Liver (tissue), 9 donors: ENCODE measurements around the gene FGFR4. TPM values are rescaled to one million over a fixed set of nuclear protein-coding genes. Genes with fewer than 3 reads are reported as not detected.

ENCODE experiments used
- DNase-seq: peaks from one replicate; pipeline ENCODE4 v3.0.0-alpha.2; 2017; ENCODE audit warnings: low spot score
- H3K27ac ChIP-seq, 2 donors: one replicate each; pipeline ENCODE4 v1.7.0; 2013; ENCODE audit warnings: inconsistent platforms in 2 of 2, low read length in 2 of 2, control low read depth in 1 of 2, low read depth in 1 of 2, mild to moderate bottlenecking in 1 of 2
- H3K27me3 ChIP-seq, 4 donors: one replicate each; pipeline versions ENCODE4 v1.6.1 to v1.7.0; 2013; ENCODE audit warnings: low read length in 3 of 4, inconsistent platforms in 1 of 4, mild to moderate bottlenecking in 1 of 4, moderate library complexity in 1 of 4; ENCODE audit not compliant: control insufficient read depth in 4 of 4, insufficient read depth in 4 of 4
- H3K36me3 ChIP-seq, 4 donors: one replicate each; pipeline versions ENCODE4 v1.6.1 to v1.7.0; 2013; ENCODE audit warnings: low read length in 3 of 4, mild to moderate bottlenecking in 3 of 4, low read depth in 1 of 4, moderate library complexity in 1 of 4; ENCODE audit not compliant: control insufficient read depth in 4 of 4, insufficient read depth in 3 of 4
- H3K4me1 ChIP-seq, 4 donors: one replicate each; pipeline versions ENCODE4 v1.6.1 to v1.7.0; 2013; ENCODE audit warnings: low read length in 3 of 4, mild to moderate bottlenecking in 3 of 4, moderate library complexity in 1 of 4; ENCODE audit not compliant: control insufficient read depth in 4 of 4, insufficient read depth in 4 of 4
- H3K4me3 ChIP-seq, 3 donors: one replicate each; pipeline versions ENCODE4 v1.6.1 to v1.7.0; 2013; ENCODE audit warnings: low read length in 3 of 3, control low read depth in 1 of 3, low read depth in 1 of 3, mild to moderate bottlenecking in 1 of 3
- H3K9ac ChIP-seq, 2 donors: one replicate each; pipeline ENCODE4 v1.7.0; 2013; ENCODE audit warnings: low read length in 2 of 2, mild to moderate bottlenecking in 2 of 2, moderate library complexity in 2 of 2, control low read depth in 1 of 2, low read depth in 1 of 2
- H3K9me3 ChIP-seq, 4 donors: one replicate each; pipeline versions ENCODE4 v1.6.1 to v1.7.0; 2013; ENCODE audit warnings: low read length in 3 of 4; ENCODE audit not compliant: control insufficient read depth in 4 of 4
- EGR1 ChIP-seq, 2 donors: IDR thresholded peaks; 2 replicates each; pipeline ENCODE4 v1.6.1; 2016 to 2018; ENCODE audit warnings: antibody characterized with exemption in 2 of 2, low read depth in 2 of 2
- FOXA1 ChIP-seq: IDR thresholded peaks from 2 replicates; pipeline ENCODE4 v1.6.1; 2016; ENCODE audit warnings: antibody characterized with exemption
- FOXA2 ChIP-seq: IDR thresholded peaks from 2 replicates; pipeline ENCODE4 v1.6.1; 2016; ENCODE audit warnings: antibody characterized with exemption
- GABPA ChIP-seq, 2 donors: IDR thresholded peaks in 1 of 2; conservative IDR thresholded peaks in 1 of 2; 2 replicates each; pipeline ENCODE4 v1.6.1; 2016; ENCODE audit warnings: antibody characterized with exemption in 2 of 2, mild to moderate bottlenecking in 1 of 2, moderate library complexity in 1 of 2
- HNF4A ChIP-seq, 2 donors: conservative IDR thresholded peaks; 2 replicates each; pipeline ENCODE4 v1.6.1; 2016; ENCODE audit warnings: antibody characterized with exemption in 2 of 2, mild to moderate bottlenecking in 2 of 2
- HNF4G ChIP-seq: IDR thresholded peaks from 2 replicates; pipeline ENCODE4 v1.6.1; 2016; ENCODE audit warnings: antibody characterized with exemption
- JUND ChIP-seq, 2 donors: IDR thresholded peaks; 2 replicates each; pipeline ENCODE4 v1.6.1; 2016; ENCODE audit warnings: antibody characterized with exemption in 2 of 2
- NR2F2 ChIP-seq: IDR thresholded peaks from 2 replicates; pipeline ENCODE4 v1.6.1; 2016; ENCODE audit warnings: antibody characterized with exemption
- RAD21 ChIP-seq, 2 donors: IDR thresholded peaks; 2 replicates each; pipeline ENCODE4 v1.6.1; 2016; ENCODE audit warnings: antibody characterized with exemption in 2 of 2, mild to moderate bottlenecking in 2 of 2
- RXRA ChIP-seq, 2 donors: IDR thresholded peaks; 2 replicates each; pipeline ENCODE4 v1.6.1; 2017 to 2018; ENCODE audit warnings: antibody characterized with exemption in 2 of 2, mild to moderate bottlenecking in 1 of 2
- SP1 ChIP-seq: IDR thresholded peaks from 2 replicates; pipeline ENCODE4 v1.6.1; 2018; ENCODE audit warnings: antibody characterized with exemption, mild to moderate bottlenecking
- TAF1 ChIP-seq: conservative IDR thresholded peaks from 2 replicates; pipeline ENCODE4 v1.6.1; 2016; ENCODE audit warnings: antibody characterized with exemption, mild to moderate bottlenecking
- YY1 ChIP-seq: IDR thresholded peaks from 2 replicates; pipeline ENCODE4 v1.6.1; 2016; ENCODE audit warnings: antibody characterized with exemption, mild to moderate bottlenecking
- WGBS: extraction: QIAGEN DNeasy Blood & Tissue Kit; methylation state at CpG from one replicate; pipeline ENCODE4 v1.1.7; 2013; 5-methylcytosine and 5-hydroxymethylcytosine counted together
- polyA plus RNA-seq, 2 donors: library from polyadenylated mRNA; stranded (reverse) in 1 of 2; unstranded in 1 of 2; fragments of 200-250 nt in 1 of 2; fragments of >200 nt in 1 of 2; fragmentation: Nextera tagmentation in 1 of 2; extraction: Ambion mirVana in 1 of 2; gene quantifications; one replicate each; pipeline versions ENCODE4 v1.2.1 to v1.2.3, GENCODE V29; 2013 to 2015
- total RNA-seq, 2 donors: library from RNA; depleted of rRNA; stranded (reverse); fragments of >200 nt; gene quantifications; one replicate each; pipeline ENCODE4 v1.2.3, GENCODE V29; 2014
- TF ChIP-seq, protein P1 (sequence below): IDR thresholded peaks from 2 replicates; pipeline ENCODE4 v1.6.1; 2016; ENCODE audit warnings: antibody characterized with exemption
- TF ChIP-seq, protein P2 (sequence below): IDR thresholded peaks from 2 replicates; pipeline ENCODE4 v1.6.1; 2016; ENCODE audit warnings: antibody characterized with exemption, mild to moderate bottlenecking
- TF ChIP-seq, protein P3 (sequence below): IDR thresholded peaks from 2 replicates; pipeline ENCODE4 v1.6.1; 2016; ENCODE audit warnings: antibody characterized with exemption
- TF ChIP-seq, protein P4 (sequence below): fragments of 150-350 bp; IDR thresholded peaks from 2 replicates; pipeline ENCODE4 v1.5.1; 2017; ENCODE audit warnings: improper control_type of control experiment, low read depth, low read length; ENCODE audit not compliant: missing input control
- TF ChIP-seq, protein P5 (sequence below): IDR thresholded peaks from 2 replicates; pipeline ENCODE4 v1.6.1; 2016; ENCODE audit warnings: antibody characterized with exemption
- donor health status: healthy.
- donor health status: healthy.
- donor health status: healthy.
- donor health status: healthy.
- donor health status: healthy.

FGFR4 gene
- total and polyA plus RNA-seq, 4 donors, result 42.3 to 72.6 (median 56.3) TPM

DNA sequence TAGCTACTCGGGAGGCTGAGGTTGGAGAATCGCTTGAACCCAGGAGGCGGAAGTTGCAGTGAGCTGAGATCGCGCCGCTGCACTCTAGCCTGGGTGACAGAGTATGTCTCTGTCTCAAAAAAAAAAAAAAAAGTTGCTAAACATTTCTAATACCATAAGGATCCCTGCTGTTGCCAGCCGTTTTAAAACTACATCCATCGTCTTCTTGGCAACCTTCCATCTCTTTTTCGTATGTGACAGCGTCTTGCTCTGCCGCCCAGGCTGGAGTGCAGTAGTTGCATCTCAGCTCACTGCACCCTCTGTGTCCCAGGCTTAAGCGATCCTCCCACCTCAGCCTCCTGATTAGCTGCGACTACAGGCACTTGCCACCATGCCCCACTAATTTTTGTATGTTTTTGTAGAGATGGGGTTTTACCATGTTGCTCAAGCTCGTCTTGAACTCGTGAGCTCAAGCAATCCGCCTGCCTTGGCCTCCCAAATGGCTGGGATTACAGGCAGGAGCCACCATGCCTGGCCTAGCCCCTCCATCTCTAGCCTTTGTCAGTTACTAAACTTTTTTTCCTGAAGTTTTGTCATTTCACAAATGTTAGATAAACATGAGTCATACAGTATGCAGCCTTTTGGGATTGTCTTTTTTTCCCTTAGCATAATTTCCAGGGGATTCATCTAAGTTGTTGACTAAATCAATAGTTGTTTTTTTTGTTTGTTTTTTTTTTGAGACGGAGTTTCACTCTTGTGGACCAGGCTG is 60.4 kb downstream of the FGFR4 start:
- no peak overlapping the region for H3K4me3 ChIP-seq
- no peak overlapping the region for H3K9ac ChIP-seq
- no peaks in the 10 kb centered on the region for H3K4me1 ChIP-seq
- TF ChIP-seq, protein P1, sequence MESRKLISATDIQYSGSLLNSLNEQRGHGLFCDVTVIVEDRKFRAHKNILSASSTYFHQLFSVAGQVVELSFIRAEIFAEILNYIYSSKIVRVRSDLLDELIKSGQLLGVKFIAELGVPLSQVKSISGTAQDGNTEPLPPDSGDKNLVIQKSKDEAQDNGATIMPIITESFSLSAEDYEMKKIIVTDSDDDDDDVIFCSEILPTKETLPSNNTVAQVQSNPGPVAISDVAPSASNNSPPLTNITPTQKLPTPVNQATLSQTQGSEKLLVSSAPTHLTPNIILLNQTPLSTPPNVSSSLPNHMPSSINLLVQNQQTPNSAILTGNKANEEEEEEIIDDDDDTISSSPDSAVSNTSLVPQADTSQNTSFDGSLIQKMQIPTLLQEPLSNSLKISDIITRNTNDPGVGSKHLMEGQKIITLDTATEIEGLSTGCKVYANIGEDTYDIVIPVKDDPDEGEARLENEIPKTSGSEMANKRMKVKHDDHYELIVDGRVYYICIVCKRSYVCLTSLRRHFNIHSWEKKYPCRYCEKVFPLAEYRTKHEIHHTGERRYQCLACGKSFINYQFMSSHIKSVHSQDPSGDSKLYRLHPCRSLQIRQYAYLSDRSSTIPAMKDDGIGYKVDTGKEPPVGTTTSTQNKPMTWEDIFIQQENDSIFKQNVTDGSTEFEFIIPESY, result no peak
- TF ChIP-seq, protein P2, sequence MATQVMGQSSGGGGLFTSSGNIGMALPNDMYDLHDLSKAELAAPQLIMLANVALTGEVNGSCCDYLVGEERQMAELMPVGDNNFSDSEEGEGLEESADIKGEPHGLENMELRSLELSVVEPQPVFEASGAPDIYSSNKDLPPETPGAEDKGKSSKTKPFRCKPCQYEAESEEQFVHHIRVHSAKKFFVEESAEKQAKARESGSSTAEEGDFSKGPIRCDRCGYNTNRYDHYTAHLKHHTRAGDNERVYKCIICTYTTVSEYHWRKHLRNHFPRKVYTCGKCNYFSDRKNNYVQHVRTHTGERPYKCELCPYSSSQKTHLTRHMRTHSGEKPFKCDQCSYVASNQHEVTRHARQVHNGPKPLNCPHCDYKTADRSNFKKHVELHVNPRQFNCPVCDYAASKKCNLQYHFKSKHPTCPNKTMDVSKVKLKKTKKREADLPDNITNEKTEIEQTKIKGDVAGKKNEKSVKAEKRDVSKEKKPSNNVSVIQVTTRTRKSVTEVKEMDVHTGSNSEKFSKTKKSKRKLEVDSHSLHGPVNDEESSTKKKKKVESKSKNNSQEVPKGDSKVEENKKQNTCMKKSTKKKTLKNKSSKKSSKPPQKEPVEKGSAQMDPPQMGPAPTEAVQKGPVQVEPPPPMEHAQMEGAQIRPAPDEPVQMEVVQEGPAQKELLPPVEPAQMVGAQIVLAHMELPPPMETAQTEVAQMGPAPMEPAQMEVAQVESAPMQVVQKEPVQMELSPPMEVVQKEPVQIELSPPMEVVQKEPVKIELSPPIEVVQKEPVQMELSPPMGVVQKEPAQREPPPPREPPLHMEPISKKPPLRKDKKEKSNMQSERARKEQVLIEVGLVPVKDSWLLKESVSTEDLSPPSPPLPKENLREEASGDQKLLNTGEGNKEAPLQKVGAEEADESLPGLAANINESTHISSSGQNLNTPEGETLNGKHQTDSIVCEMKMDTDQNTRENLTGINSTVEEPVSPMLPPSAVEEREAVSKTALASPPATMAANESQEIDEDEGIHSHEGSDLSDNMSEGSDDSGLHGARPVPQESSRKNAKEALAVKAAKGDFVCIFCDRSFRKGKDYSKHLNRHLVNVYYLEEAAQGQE, result no peak
- TF ChIP-seq JUND (IDR thresholded peaks at IDR 0.05) (no peak), FOXA2 (no peak), HNF4G (no peak), SP1 (no peak), FOXA1 (no peak), RXRA (IDR thresholded peaks at IDR 0.05) (no peak), NR2F2 (no peak), HNF4A (conservative IDR thresholded peaks at IDR 0.05) (no peak), EGR1 (IDR thresholded peaks at IDR 0.05; ENCODE audit: low read depth in 2 of 2) (no peak), TAF1 (no peak), GABPA (IDR thresholded peaks at IDR 0.05 in 1 of 2, conservative IDR thresholded peaks at IDR 0.05 in 1 of 2) (no peak), YY1 (no peak), RAD21 (IDR thresholded peaks at IDR 0.05) (no peak)
- TF ChIP-seq, protein P3, sequence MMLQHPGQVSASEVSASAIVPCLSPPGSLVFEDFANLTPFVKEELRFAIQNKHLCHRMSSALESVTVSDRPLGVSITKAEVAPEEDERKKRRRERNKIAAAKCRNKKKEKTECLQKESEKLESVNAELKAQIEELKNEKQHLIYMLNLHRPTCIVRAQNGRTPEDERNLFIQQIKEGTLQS, result no peak
- TF ChIP-seq, protein P4, sequence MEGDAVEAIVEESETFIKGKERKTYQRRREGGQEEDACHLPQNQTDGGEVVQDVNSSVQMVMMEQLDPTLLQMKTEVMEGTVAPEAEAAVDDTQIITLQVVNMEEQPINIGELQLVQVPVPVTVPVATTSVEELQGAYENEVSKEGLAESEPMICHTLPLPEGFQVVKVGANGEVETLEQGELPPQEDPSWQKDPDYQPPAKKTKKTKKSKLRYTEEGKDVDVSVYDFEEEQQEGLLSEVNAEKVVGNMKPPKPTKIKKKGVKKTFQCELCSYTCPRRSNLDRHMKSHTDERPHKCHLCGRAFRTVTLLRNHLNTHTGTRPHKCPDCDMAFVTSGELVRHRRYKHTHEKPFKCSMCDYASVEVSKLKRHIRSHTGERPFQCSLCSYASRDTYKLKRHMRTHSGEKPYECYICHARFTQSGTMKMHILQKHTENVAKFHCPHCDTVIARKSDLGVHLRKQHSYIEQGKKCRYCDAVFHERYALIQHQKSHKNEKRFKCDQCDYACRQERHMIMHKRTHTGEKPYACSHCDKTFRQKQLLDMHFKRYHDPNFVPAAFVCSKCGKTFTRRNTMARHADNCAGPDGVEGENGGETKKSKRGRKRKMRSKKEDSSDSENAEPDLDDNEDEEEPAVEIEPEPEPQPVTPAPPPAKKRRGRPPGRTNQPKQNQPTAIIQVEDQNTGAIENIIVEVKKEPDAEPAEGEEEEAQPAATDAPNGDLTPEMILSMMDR, result no peak
- TF ChIP-seq, protein P5, sequence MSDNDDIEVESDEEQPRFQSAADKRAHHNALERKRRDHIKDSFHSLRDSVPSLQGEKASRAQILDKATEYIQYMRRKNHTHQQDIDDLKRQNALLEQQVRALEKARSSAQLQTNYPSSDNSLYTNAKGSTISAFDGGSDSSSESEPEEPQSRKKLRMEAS, result no peak
- no peak for DNase-seq
- H3K27ac ChIP-seq, result no peak overlapping the region
- WGBS, result 86% methylated on average over 17 of the region's 17 CpGs
- no peaks in the 10 kb centered on the region for H3K27me3 ChIP-seq
- H3K36me3 ChIP-seq, result peaks cover 7 to 30% (median 25%) of the 10 kb centered on the region in 4 donors
- no peaks in the 10 kb centered on the region for H3K9me3 ChIP-seq

Other genes starting within 250 kb of the FGFR4 start
- 10 to 100 TPM; 16.7 to 25.5 TPM for gene HK3, start 187.6 kb upstream of the FGFR4 start, total RNA-seq
- 1 to 10 TPM; 4.3 to 9.9 TPM for gene HK3, start 187.6 kb upstream of the FGFR4 start, polyA plus RNA-seq
- 10 to 100 TPM; 16.3 to 26.0 TPM for gene UIMC1, start 80.1 kb upstream of the FGFR4 start, total RNA-seq
- gene UIMC1, start 80.1 kb upstream of the FGFR4 start, polyA plus RNA-seq, result 1 to 10 TPM; 5.9 to 7.1 TPM
- 10 to 100 TPM in 1 of 2 donors, 1 to 10 TPM in 1; 8.8 to 11.0 TPM for gene ZNF346, start 64.2 kb upstream of the FGFR4 start, total RNA-seq
- 1 to 10 TPM; 3.7 to 3.9 TPM for gene ZNF346, start 64.2 kb upstream of the FGFR4 start, polyA plus RNA-seq
- gene NSD1, start 46.9 kb downstream of the FGFR4 start, total RNA-seq, result 10 to 100 TPM; 25.8 to 34.1 TPM
- gene NSD1, start 46.9 kb downstream of the FGFR4 start, polyA plus RNA-seq, result 10 to 100 TPM in 1 of 2 donors, 1 to 10 TPM in 1; 5.3 to 12.8 TPM
- 10 to 100 TPM in 1 of 2 donors, 1 to 10 TPM in 1; 8.5 to 10.3 TPM for gene RAB24, start 216.8 kb downstream of the FGFR4 start, total RNA-seq
- gene RAB24, start 216.8 kb downstream of the FGFR4 start, polyA plus RNA-seq, result 10 to 100 TPM; 13.8 to 19.0 TPM
- gene PRELID1, start 216.9 kb downstream of the FGFR4 start, total RNA-seq, result 10 to 100 TPM; 47.9 to 58.4 TPM
- gene PRELID1, start 216.9 kb downstream of the FGFR4 start, polyA plus RNA-seq, result 100 to 1,000 TPM; 112 to 200 TPM
- 10 to 100 TPM in 1 of 2 donors, 1 to 10 TPM in 1; 6.0 to 36.8 TPM for gene MXD3, start 225.0 kb downstream of the FGFR4 start, total RNA-seq
- 1 to 10 TPM; 1.9 to 8.0 TPM for gene MXD3, start 225.0 kb downstream of the FGFR4 start, polyA plus RNA-seq